HepG2 (cell line): ENCODE data around the gene PKP3. TPM values are rescaled to one million over a fixed set of nuclear protein-coding genes. Genes with fewer than 3 reads are reported as not detected.

Experiments
- FOXJ3 ChIP-seq: sonication (generic); formaldehyde crosslinking; IDR thresholded peaks from 2 replicates; pipeline ENCODE4 v1.4.0; 2020; ENCODE audit warnings: missing genetic modification reagents, mild to moderate bottlenecking, borderline replicate concordance
- FOXP1 ChIP-seq, 2 experiments: fragments of 450-650 bp in 1 of 2; IDR thresholded peaks; 2 replicates each; pipeline ENCODE4 v1.6.1; 2017 to 2018; ENCODE audit warnings: antibody characterized with exemption in 1 of 2
- GLI4 ChIP-seq: sonication (generic); formaldehyde crosslinking; IDR thresholded peaks from 2 replicates; pipeline ENCODE4 v1.5.1; 2020; ENCODE audit warnings: missing genetic modification reagents, mild to moderate bottlenecking, moderate library complexity, borderline replicate concordance
- GMEB2 ChIP-seq: IDR thresholded peaks from 2 replicates; pipeline ENCODE4 v1.6.1; 2016; ENCODE audit warnings: missing biosample characterization, missing genetic modification reagents, low read depth
- HOMEZ ChIP-seq: IDR thresholded peaks from 2 replicates; pipeline ENCODE4 v1.6.1; 2016; ENCODE audit warnings: low read depth
- IKZF4 ChIP-seq: sonication (generic); formaldehyde crosslinking; IDR thresholded peaks from 2 replicates; pipeline ENCODE4 v1.5.1; 2020; ENCODE audit warnings: borderline replicate concordance, mild to moderate bottlenecking, low read depth, missing genetic modification reagents; ENCODE audit errors: not compliant biosample characterization
- KLF11 ChIP-seq: IDR thresholded peaks from 2 replicates; pipeline ENCODE4 v1.6.1; 2016; ENCODE audit warnings: missing compliant biosample characterization
- MXD3 ChIP-seq: IDR thresholded peaks from 2 replicates; pipeline ENCODE4 v1.6.1; 2016; ENCODE audit warnings: mild to moderate bottlenecking, missing biosample characterization, missing genetic modification reagents
- NCOA2 ChIP-seq: sonication (generic); formaldehyde crosslinking; IDR thresholded peaks from 2 replicates; pipeline ENCODE4 v1.8.0; 2022; ENCODE audit warnings: inconsistent platforms
- NR2F1 ChIP-seq, 2 experiments: fragments of 450-650 bp in 1 of 2; formaldehyde crosslinking in 1 of 2; IDR thresholded peaks; 2 replicates each; pipeline versions ENCODE4 v1.5.0 to v1.6.1; 2016 to 2020; ENCODE audit warnings: mild to moderate bottlenecking in 1 of 2, missing compliant biosample characterization in 1 of 2, missing genetic modification reagents in 1 of 2, moderate library complexity in 1 of 2
- RAD21 ChIP-seq: fragments of 450-650 bp; formaldehyde crosslinking; IDR thresholded peaks from 2 replicates; pipeline ENCODE4 v1.5.0; 2020; ENCODE audit warnings: mild to moderate bottlenecking
- SMC3 ChIP-seq: IDR thresholded peaks from 2 replicates; pipeline ENCODE4 v1.6.1; 2011; ENCODE audit warnings: low read length, improper control_type of control experiment
- SYNCRIP ChIP-seq: fragments of 200-400 bp; formaldehyde crosslinking; IDR thresholded peaks from 2 replicates; pipeline ENCODE4 v1.6.1; 2018; ENCODE audit warnings: mild to moderate bottlenecking, low read depth, low read length; ENCODE audit not compliant: insufficient read depth
- ZC3H4 ChIP-seq: sonication (generic); formaldehyde crosslinking; IDR thresholded peaks from 2 replicates; pipeline ENCODE4 v1.4.0; 2020; ENCODE audit warnings: missing genetic modification reagents, borderline replicate concordance
- ZNF138 ChIP-seq: sonication (generic); formaldehyde crosslinking; IDR thresholded peaks from 2 replicates; pipeline ENCODE4 v1.5.0; 2020; ENCODE audit warnings: mild to moderate bottlenecking, low read depth, missing genetic modification reagents
- ZNF230 ChIP-seq: sonication (generic); formaldehyde crosslinking; IDR thresholded peaks from 2 replicates; pipeline ENCODE4 v1.4.0; 2020; ENCODE audit warnings: mild to moderate bottlenecking, missing genetic modification reagents
- ZNF512B ChIP-seq: sonication (generic); formaldehyde crosslinking; IDR thresholded peaks from 2 replicates; pipeline ENCODE4 v1.5.1; 2020; ENCODE audit warnings: missing genetic modification reagents, mild to moderate bottlenecking, borderline replicate concordance
- ZNF546 ChIP-seq: sonication (generic); formaldehyde crosslinking; conservative IDR thresholded peaks from 2 replicates; pipeline ENCODE4 v1.8.1; 2023; ENCODE audit warnings: mild to moderate bottlenecking, missing genetic modification reagents
- ZNF558 ChIP-seq: sonication (generic); formaldehyde crosslinking; IDR thresholded peaks from 2 replicates; pipeline ENCODE4 v1.9.0; 2022; ENCODE audit warnings: mild to moderate bottlenecking, missing genetic modification reagents, borderline replicate concordance
- ZNF616 ChIP-seq: sonication (generic); formaldehyde crosslinking; IDR thresholded peaks from 2 replicates; pipeline ENCODE4 v1.5.0; 2020; ENCODE audit warnings: low read depth, mild to moderate bottlenecking, missing genetic modification reagents
- polyA plus RNA-seq, 8 experiments: library from polyadenylated mRNA; depleted of rRNA in 3 of 8; stranded (reverse) in 7 of 8; unstranded in 1 of 8; fragments of >200 nt; fragmentation: Illumina TruSeq in 4 of 8; extraction: Trizol in 4 of 8; gene quantifications; 2 replicates each; pipeline versions ENCODE4 v1.2.1 to v1.2.3, GENCODE V29; 2011 to 2016; ENCODE audit warnings: low read depth in 4 of 8, missing spikeins in 1 of 8, mixed read lengths in 1 of 8; ENCODE audit not compliant: insufficient read depth in 1 of 8
- total RNA-seq, 5 experiments: library from RNA; depleted of rRNA; stranded (reverse); fragments of >200 nt; fragmentation: Illumina TruSeq; extraction: Trizol; gene quantifications; 2 replicates each; pipeline ENCODE4 v1.2.3, GENCODE V29; 2016; ENCODE audit warnings: low read depth in 1 of 5
- TF ChIP-seq, protein P1 (sequence below): IDR thresholded peaks from 2 replicates; pipeline ENCODE4 v1.6.1; 2016; ENCODE audit warnings: mild to moderate bottlenecking

PKP3 gene
- total and polyA plus RNA-seq, 2 of the 13 experiments (the other 11 are each of a cell fraction or from before 2014, with no cell fraction given), result 18.0 to 28.7 TPM

DNA sequence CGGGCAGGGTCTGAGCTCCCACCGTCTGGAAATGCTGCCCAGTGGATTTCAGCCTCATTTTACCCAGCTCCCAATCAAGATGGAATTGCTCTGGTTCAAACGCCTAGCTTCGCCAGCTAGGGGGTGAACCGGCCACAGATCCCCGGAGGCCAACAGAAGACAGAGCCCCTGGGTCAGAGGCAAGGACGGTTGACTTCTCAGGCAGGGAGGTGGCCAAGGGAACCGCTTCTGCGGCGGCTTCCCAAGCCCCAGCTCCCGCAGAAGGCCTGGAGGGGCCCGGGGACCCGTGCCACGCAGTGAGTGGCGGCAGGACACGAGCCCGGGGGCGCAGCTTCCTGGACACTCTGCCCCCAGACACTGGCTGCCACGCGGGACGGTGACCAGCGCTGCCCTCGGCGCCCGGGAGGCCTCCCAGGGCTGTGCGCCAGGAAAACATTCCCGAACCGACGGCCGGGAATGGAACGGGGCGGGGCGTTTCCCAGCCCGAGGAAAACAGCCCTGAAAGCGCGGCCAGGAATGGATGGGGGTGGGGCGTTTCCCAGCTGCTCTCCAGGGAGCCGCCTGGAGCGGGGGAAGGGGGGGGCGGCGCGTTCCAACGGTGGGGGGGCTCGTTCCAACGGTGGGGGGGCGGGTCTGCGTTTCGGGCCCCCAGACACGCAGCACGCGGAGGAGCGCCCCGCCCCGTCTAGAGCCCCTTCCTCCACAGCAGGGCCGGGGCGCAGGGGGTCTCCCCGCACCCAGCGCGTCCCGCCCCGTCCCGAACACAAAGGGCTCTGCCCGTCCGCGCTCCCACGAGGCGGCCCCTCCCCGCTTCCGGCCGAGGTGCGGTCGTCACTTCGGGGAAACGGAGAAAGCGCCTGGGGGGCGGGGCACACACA is 38.2 kb upstream of the PKP3 start (continued):
- TF ChIP-seq ZNF512B (no peak), GMEB2 (0 out of 2 replicates have a peak, but pooled peaks have one; percentile 42), ZNF230 (CRISPR knock-in tag) (peak; percentile 69; the same call in 1 of the 2 replicates), IKZF4 (CRISPR knock-in tag) (peak; percentile 60), NCOA2 (peak; percentile 53; the same call in 1 of the 2 replicates), SYNCRIP (no peak), ZNF138 (no peak), HOMEZ (no peak; the same call in 1 of the 2 replicates), SMC3 (no peak), NR2F1 (CRISPR knock-in tag; IDR thresholded peaks at IDR 0.05) (peak in 1 of 2 experiments; percentile 20; a peak in 1 of 4 replicates), FOXJ3 (CRISPR knock-in tag) (0 out of 2 replicates have a peak, but pooled peaks have one; percentile 16), ZNF558 (CRISPR knock-in tag) (no peak), FOXP1 (IDR thresholded peaks at IDR 0.05) (no peak), FOXP1 (CRISPR knock-in tag; IDR thresholded peaks at IDR 0.05) (peak; percentile 56), ZNF546 (no peak), KLF11 (no peak), RAD21 (CRISPR knock-in tag) (peak; percentile 57), ZNF616 (CRISPR knock-in tag) (no peak), GLI4 (CRISPR knock-in tag) (no peak), ZC3H4 (0 out of 2 replicates have a peak, but pooled peaks have one; percentile 36), MXD3 (CRISPR knock-in tag) (no peak)
- TF ChIP-seq, protein P1, sequence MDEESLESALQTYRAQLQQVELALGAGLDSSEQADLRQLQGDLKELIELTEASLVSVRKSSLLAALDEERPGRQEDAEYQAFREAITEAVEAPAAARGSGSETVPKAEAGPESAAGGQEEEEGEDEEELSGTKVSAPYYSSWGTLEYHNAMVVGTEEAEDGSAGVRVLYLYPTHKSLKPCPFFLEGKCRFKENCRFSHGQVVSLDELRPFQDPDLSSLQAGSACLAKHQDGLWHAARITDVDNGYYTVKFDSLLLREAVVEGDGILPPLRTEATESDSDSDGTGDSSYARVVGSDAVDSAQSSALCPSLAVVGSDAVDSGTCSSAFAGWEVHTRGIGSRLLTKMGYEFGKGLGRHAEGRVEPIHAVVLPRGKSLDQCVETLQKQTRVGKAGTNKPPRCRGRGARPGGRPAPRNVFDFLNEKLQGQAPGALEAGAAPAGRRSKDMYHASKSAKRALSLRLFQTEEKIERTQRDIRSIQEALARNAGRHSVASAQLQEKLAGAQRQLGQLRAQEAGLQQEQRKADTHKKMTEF (CRISPR knock-in tag), result no peak
